Neural cell (in vitro differentiated cells): ENCODE data around the gene UMODL1. TPM values are rescaled to one million over a fixed set of nuclear protein-coding genes. Genes with fewer than 3 reads are reported as not detected.

ENCODE experiments used
- H2AFZ ChIP-seq: fragments of 200-600, 300-800 bp; sonication (generic), shearing (Covaris generic); 2 replicates; pipeline ENCODE4 v1.6.0; 2014; ENCODE audit warnings: low read depth, mild to moderate bottlenecking, antibody characterized with exemption, low read length, moderate library complexity
- H3F3A ChIP-seq: fragments of 200-600 bp; shearing (Covaris generic); 2 replicates; pipeline ENCODE4 v1.6.1; 2016; ENCODE audit warnings: mild to moderate bottlenecking, moderate library complexity, mixed read lengths, antibody characterized with exemption, low read length; ENCODE audit not compliant: insufficient read depth, poor library complexity, severe bottlenecking
- H3K27ac ChIP-seq: fragments of 200-600, 300-800 bp; sonication (generic), shearing (Covaris generic); 2 replicates; pipeline ENCODE4 v1.5.1; 2014; ENCODE audit warnings: mild to moderate bottlenecking, low read length, moderate library complexity
- H3K27me3 ChIP-seq: fragments of 300-800, 200-600 bp; sonication (generic), shearing (Covaris generic); 2 replicates; pipeline ENCODE4 v1.6.0; 2014; ENCODE audit warnings: mild to moderate bottlenecking, low read depth, low read length, moderate library complexity; ENCODE audit not compliant: insufficient read depth
- H3K36me3 ChIP-seq: fragments of 300-800, 200-600 bp; sonication (generic), shearing (Covaris generic); 2 replicates; pipeline ENCODE4 v1.5.1; 2014; ENCODE audit warnings: mild to moderate bottlenecking, antibody characterized with exemption, low read length, moderate library complexity; ENCODE audit not compliant: insufficient read depth
- H3K4me2 ChIP-seq: fragments of 300-800, 200-600 bp; sonication (generic), shearing (Covaris generic); 2 replicates; pipeline ENCODE4 v1.6.0; 2014; ENCODE audit warnings: mild to moderate bottlenecking, low read length
- H3K4me3 ChIP-seq: fragments of 300-800, 200-600 bp; sonication (generic), shearing (Covaris generic); 2 replicates; pipeline ENCODE4 v1.5.1; 2014; ENCODE audit warnings: mild to moderate bottlenecking, low read length, moderate library complexity
- H3K79me2 ChIP-seq: fragments of 200-600 bp; shearing (Covaris generic); replicated peaks from 2 replicates; pipeline ENCODE4 v1.6.0; 2014; ENCODE audit warnings: mild to moderate bottlenecking, low read length, moderate library complexity; ENCODE audit not compliant: insufficient read depth
- H3K9ac ChIP-seq: fragments of 300-800, 200-600 bp; sonication (generic), shearing (Covaris generic); 2 replicates; pipeline ENCODE4 v1.6.1; 2016; ENCODE audit warnings: mild to moderate bottlenecking, low read length, mixed read lengths
- H3K9me2 ChIP-seq: fragments of 200-600 bp; shearing (Covaris generic); 2 replicates; pipeline ENCODE4 v1.6.1; 2016; ENCODE audit warnings: mild to moderate bottlenecking, low read length, mixed read lengths; ENCODE audit not compliant: insufficient read depth
- H3K9me3 ChIP-seq: fragments of 200-600, 300-800 bp; sonication (generic), shearing (Covaris generic); 2 replicates; pipeline ENCODE4 v1.6.1; 2016; ENCODE audit warnings: mild to moderate bottlenecking, mixed run types, low read length, moderate library complexity, mixed read lengths
- H4K20me1 ChIP-seq: fragments of 200-600 bp; shearing (Covaris generic); 2 replicates; pipeline ENCODE4 v1.6.1; 2016; ENCODE audit warnings: mild to moderate bottlenecking, mixed run types; ENCODE audit not compliant: insufficient read depth
- EP300 ChIP-seq: fragments of 450-650 bp; conservative IDR thresholded peaks from 2 replicates; pipeline ENCODE4 v1.6.1; 2014; ENCODE audit warnings: antibody characterized with exemption, mild to moderate bottlenecking, moderate library complexity; ENCODE audit not compliant: poor library complexity, severe bottlenecking
- EZH2 ChIP-seq: fragments of 200-600, 300-800 bp; shearing (Covaris generic), sonication (generic); IDR thresholded peaks from 2 replicates; pipeline ENCODE4 v1.6.1; 2014; ENCODE audit warnings: antibody characterized with exemption, low read length, borderline replicate concordance, mild to moderate bottlenecking; ENCODE audit not compliant: insufficient read depth, poor library complexity, severe bottlenecking
- MXI1 ChIP-seq: fragments of 450-650 bp; conservative IDR thresholded peaks from 2 replicates; pipeline ENCODE4 v1.6.1; 2014; ENCODE audit warnings: antibody characterized with exemption, mild to moderate bottlenecking; ENCODE audit not compliant: poor library complexity, severe bottlenecking
- POLR2AphosphoS5 ChIP-seq: IDR thresholded peaks from 2 replicates; pipeline ENCODE4 v1.6.1; 2012
- RAD21 ChIP-seq: fragments of 450-650 bp; conservative IDR thresholded peaks from 2 replicates; pipeline ENCODE4 v1.6.1; 2014; ENCODE audit warnings: antibody characterized with exemption, mild to moderate bottlenecking, moderate library complexity
- SMC3 ChIP-seq: fragments of 450-650 bp; conservative IDR thresholded peaks from 2 replicates; pipeline ENCODE4 v1.6.1; 2014; ENCODE audit warnings: antibody characterized with exemption, mild to moderate bottlenecking, moderate library complexity; ENCODE audit not compliant: poor library complexity
- TAF1 ChIP-seq: IDR thresholded peaks from 2 replicates; pipeline ENCODE4 v1.6.1; 2012; ENCODE audit warnings: low read depth
- polyA plus RNA-seq: library from polyadenylated mRNA; depleted of rRNA; stranded (reverse); fragments of >200 nt; gene quantifications from 2 replicates; pipeline ENCODE4 v1.2.3, GENCODE V29; 2014
- TF ChIP-seq, protein P1 (sequence below): fragments of 450-650 bp; IDR thresholded peaks from 2 replicates; pipeline ENCODE4 v1.5.1; 2014; ENCODE audit warnings: antibody characterized with exemption, mild to moderate bottlenecking, moderate library complexity; ENCODE audit not compliant: poor library complexity, severe bottlenecking
- TF ChIP-seq, protein P2 (sequence below): IDR thresholded peaks from 2 replicates; pipeline ENCODE4 v1.6.1; 2012; ENCODE audit warnings: borderline replicate concordance

The UMODL1 gene
- polyA plus RNA-seq, 1 donor from 2014 or later, result 0.11 TPM

DNA sequence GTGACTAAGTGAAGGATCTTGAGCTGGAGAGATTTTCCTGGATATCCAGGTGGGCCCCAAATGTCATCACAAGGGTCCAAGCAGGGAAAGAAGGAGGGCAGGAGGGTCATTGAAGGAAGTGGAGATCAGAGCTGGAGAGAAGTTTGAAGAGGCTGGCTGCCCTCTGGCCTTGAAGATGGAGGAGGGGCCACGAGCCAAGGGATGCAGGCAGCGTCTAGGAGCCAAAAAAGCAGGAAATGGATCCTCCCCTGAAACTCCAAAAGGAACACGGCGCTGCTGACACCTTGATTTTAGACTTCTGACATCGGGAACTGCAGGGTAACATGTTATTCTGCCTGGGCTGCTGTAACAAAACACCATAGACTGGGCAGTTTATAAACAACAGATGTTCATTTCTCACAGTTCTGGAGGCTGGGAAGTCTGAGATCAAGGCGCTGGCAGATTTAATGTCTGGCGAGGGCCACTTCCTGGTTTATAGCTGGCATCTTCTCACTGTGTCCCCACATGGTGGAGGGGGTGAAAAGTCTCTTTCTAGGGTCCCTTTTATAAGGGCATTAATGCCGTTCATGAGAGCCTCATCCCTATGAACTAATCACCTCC lies 32.2 kb upstream of the UMODL1 start:
- Histone ChIP-seq H3K9ac (no peak overlapping the region), H2AFZ (no peak overlapping the region), H3K9me3 (no peaks in the 10 kb centered on the region), H4K20me1 (no peaks in the 10 kb centered on the region), H3F3A (no peaks in the 10 kb centered on the region), H3K4me2 (no peak overlapping the region), H3K27ac (no peak overlapping the region), H3K4me3 (no peak overlapping the region), H3K79me2 (no peaks in the 10 kb centered on the region), H3K36me3 (no peaks in the 10 kb centered on the region), H3K9me2 (no peaks in the 10 kb centered on the region), H3K27me3 (no peaks in the 10 kb centered on the region)
- TF ChIP-seq EP300, result no peak
- TF ChIP-seq SMC3, result no peak
- TF ChIP-seq, protein P1, sequence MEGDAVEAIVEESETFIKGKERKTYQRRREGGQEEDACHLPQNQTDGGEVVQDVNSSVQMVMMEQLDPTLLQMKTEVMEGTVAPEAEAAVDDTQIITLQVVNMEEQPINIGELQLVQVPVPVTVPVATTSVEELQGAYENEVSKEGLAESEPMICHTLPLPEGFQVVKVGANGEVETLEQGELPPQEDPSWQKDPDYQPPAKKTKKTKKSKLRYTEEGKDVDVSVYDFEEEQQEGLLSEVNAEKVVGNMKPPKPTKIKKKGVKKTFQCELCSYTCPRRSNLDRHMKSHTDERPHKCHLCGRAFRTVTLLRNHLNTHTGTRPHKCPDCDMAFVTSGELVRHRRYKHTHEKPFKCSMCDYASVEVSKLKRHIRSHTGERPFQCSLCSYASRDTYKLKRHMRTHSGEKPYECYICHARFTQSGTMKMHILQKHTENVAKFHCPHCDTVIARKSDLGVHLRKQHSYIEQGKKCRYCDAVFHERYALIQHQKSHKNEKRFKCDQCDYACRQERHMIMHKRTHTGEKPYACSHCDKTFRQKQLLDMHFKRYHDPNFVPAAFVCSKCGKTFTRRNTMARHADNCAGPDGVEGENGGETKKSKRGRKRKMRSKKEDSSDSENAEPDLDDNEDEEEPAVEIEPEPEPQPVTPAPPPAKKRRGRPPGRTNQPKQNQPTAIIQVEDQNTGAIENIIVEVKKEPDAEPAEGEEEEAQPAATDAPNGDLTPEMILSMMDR, result no peak
- no peak for TF ChIP-seq POLR2AphosphoS5
- TF ChIP-seq RAD21, result no peak
- no peak for TF ChIP-seq EZH2
- TF ChIP-seq TAF1, result no peak
- TF ChIP-seq, protein P2, sequence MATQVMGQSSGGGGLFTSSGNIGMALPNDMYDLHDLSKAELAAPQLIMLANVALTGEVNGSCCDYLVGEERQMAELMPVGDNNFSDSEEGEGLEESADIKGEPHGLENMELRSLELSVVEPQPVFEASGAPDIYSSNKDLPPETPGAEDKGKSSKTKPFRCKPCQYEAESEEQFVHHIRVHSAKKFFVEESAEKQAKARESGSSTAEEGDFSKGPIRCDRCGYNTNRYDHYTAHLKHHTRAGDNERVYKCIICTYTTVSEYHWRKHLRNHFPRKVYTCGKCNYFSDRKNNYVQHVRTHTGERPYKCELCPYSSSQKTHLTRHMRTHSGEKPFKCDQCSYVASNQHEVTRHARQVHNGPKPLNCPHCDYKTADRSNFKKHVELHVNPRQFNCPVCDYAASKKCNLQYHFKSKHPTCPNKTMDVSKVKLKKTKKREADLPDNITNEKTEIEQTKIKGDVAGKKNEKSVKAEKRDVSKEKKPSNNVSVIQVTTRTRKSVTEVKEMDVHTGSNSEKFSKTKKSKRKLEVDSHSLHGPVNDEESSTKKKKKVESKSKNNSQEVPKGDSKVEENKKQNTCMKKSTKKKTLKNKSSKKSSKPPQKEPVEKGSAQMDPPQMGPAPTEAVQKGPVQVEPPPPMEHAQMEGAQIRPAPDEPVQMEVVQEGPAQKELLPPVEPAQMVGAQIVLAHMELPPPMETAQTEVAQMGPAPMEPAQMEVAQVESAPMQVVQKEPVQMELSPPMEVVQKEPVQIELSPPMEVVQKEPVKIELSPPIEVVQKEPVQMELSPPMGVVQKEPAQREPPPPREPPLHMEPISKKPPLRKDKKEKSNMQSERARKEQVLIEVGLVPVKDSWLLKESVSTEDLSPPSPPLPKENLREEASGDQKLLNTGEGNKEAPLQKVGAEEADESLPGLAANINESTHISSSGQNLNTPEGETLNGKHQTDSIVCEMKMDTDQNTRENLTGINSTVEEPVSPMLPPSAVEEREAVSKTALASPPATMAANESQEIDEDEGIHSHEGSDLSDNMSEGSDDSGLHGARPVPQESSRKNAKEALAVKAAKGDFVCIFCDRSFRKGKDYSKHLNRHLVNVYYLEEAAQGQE, result no peak
- no peak for TF ChIP-seq MXI1

DNA sequence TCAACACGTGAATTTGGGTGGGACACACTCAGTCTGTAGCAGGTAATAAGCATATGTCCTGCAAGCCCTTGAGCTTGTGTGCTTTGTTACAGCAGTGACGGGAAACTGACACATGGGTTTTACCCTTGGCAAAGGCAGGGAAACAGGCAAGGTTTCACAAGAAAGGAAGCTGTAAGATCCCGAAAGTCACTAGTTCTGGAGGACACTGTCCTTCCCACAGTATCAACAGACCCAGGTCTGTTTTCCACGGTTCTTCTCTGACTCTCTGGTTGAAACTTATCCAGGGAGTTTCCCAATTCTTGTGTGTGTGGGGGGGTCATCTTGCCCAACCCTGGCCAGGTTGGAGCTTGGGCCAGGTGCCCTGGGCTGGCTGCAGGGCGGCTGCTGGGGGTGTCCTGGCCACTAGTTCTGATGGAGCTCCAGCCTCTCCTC lies 31.6 kb upstream of the UMODL1 start:
- H3K9ac ChIP-seq, result no peak overlapping the region
- H3F3A ChIP-seq, result no peaks in the 10 kb centered on the region
- H3K36me3 ChIP-seq, result no peaks in the 10 kb centered on the region
- H3K27me3 ChIP-seq, result no peaks in the 10 kb centered on the region
- TF ChIP-seq TAF1 (no peak), SMC3 (no peak), MXI1 (no peak), EP300 (no peak), RAD21 (no peak), POLR2AphosphoS5 (no peak)
- TF ChIP-seq, protein P1, result no peak
- TF ChIP-seq, protein P2, result no peak
- H2AFZ ChIP-seq, result no peak overlapping the region
- H3K79me2 ChIP-seq, result no peaks in the 10 kb centered on the region
- no peak overlapping the region for H3K4me3 ChIP-seq
- no peaks in the 10 kb centered on the region for H4K20me1 ChIP-seq
- no peaks in the 10 kb centered on the region for H3K9me3 ChIP-seq
- no peaks in the 10 kb centered on the region for H3K9me2 ChIP-seq
- H3K27ac ChIP-seq, result no peak overlapping the region
- no peak overlapping the region for H3K4me2 ChIP-seq
